Vagina (tissue), 2 donors: ENCODE results near the gene HSPA4L.

Experiments used
- POLR2A ChIP-seq, 2 donors: fragments of 450-650 bp; IDR thresholded peaks; one replicate each; pipeline ENCODE4 v1.6.1; 2017; ENCODE audit warnings: antibody characterized with exemption in 2 of 2, mild to moderate bottlenecking in 2 of 2, moderate library complexity in 2 of 2
- TF ChIP-seq, protein P1 (sequence below), 3 experiments: fragments of 450-650 bp in 2 of 3; fragments of 200-600 bp in 1 of 3; sonication (generic) in 1 of 3; IDR thresholded peaks; one replicate each; pipeline ENCODE4 v1.5.1; 2017 to 2019; ENCODE audit warnings: antibody characterized with exemption in 3 of 3, mild to moderate bottlenecking in 2 of 3, moderate library complexity in 2 of 3

DNA sequence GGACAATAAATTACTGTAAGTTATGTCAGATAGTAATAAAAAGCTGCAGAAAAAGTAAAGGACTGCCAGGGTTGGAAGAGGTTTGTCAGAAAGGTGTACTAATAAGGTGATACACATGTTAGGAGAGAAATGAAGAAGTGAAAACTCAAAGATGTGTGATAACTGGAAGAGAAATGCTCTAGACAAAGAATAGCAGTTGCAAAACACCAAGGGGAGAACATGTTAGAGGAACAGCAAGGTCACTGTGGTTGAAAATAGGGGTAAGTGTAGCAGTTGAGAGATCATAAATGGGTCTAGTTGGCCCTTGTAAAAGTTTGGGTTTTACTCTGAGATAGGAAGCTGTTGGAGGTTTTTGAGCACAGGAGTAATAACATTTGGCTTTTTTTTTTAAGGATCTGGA lies 46.9 kb downstream of the HSPA4L start:
- TF ChIP-seq, protein P1, sequence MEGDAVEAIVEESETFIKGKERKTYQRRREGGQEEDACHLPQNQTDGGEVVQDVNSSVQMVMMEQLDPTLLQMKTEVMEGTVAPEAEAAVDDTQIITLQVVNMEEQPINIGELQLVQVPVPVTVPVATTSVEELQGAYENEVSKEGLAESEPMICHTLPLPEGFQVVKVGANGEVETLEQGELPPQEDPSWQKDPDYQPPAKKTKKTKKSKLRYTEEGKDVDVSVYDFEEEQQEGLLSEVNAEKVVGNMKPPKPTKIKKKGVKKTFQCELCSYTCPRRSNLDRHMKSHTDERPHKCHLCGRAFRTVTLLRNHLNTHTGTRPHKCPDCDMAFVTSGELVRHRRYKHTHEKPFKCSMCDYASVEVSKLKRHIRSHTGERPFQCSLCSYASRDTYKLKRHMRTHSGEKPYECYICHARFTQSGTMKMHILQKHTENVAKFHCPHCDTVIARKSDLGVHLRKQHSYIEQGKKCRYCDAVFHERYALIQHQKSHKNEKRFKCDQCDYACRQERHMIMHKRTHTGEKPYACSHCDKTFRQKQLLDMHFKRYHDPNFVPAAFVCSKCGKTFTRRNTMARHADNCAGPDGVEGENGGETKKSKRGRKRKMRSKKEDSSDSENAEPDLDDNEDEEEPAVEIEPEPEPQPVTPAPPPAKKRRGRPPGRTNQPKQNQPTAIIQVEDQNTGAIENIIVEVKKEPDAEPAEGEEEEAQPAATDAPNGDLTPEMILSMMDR (IDR thresholded peaks at IDR 0.05), result no peak
- no peak for TF ChIP-seq POLR2A (IDR thresholded peaks at IDR 0.05)
